GM12878 (cell line): Measurements from ENCODE around the gene NAA11. TPM values are rescaled to one million over a fixed set of nuclear protein-coding genes. Genes with fewer than 3 reads are reported as not detected.
A peak's percentile ranks its signal among the peaks of the same experiment; 100 is the strongest.

ENCODE experiments used
- CHD4 ChIP-seq: fragments of 200-600 bp; sonication (generic); IDR thresholded peaks from 2 replicates; pipeline ENCODE4 v1.6.1; 2016; ENCODE audit warnings: mild to moderate bottlenecking
- IKZF2 ChIP-seq, 2 experiments: fragments of 450-650 bp; IDR thresholded peaks; 2 replicates each; pipeline ENCODE4 v1.6.1; 2017; ENCODE audit warnings: mild to moderate bottlenecking in 2 of 2, moderate library complexity in 2 of 2
- IRF4 ChIP-seq: IDR thresholded peaks from 2 replicates; pipeline ENCODE4 v1.6.1; 2011; ENCODE audit warnings: low read depth, low read length
- MYC ChIP-seq: IDR thresholded peaks from 2 replicates; pipeline ENCODE4 v1.6.1; 2011; ENCODE audit warnings: mild to moderate bottlenecking, low read length, moderate library complexity, inconsistent platforms; ENCODE audit not compliant: insufficient read depth, insufficient replicate concordance, insufficient read length, severe bottlenecking
- POLR2AphosphoS2 ChIP-seq: IDR thresholded peaks from 2 replicates; pipeline ENCODE4 v1.6.1; 2011; ENCODE audit warnings: low read depth, mild to moderate bottlenecking, low read length, improper control_type of control experiment, moderate library complexity
- RBBP5 ChIP-seq: fragments of 200-600 bp; sonication (generic); conservative IDR thresholded peaks from 2 replicates; pipeline ENCODE4 v1.6.1; 2016
- SMC3 ChIP-seq: IDR thresholded peaks from 2 replicates; pipeline ENCODE4 v1.6.1; 2011; ENCODE audit warnings: low read length, improper control_type of control experiment, borderline replicate concordance
- SUZ12 ChIP-seq: fragments of 200-600 bp; sonication (generic); IDR thresholded peaks from one replicate; pipeline ENCODE4 v1.6.1; 2018; ENCODE audit warnings: antibody characterized with exemption, mild to moderate bottlenecking; ENCODE audit not compliant: unreplicated experiment
- USF2 ChIP-seq: IDR thresholded peaks from 2 replicates; pipeline ENCODE4 v1.6.1; 2011; ENCODE audit warnings: low read depth, low read length, improper control_type of control experiment, borderline replicate concordance
- ZNF217 ChIP-seq: fragments of 450-650 bp; IDR thresholded peaks from 2 replicates; pipeline ENCODE4 v1.6.1; 2017; ENCODE audit warnings: antibody characterized with exemption, mild to moderate bottlenecking
- polyA plus RNA-seq, 11 experiments: library from polyadenylated mRNA; depleted of rRNA in 4 of 11; unstranded in 6 of 11; stranded (reverse) in 5 of 11; fragments of >200 nt; fragmentation: Nextera tagmentation in 4 of 11; fragmentation: Illumina TruSeq in 1 of 11; extraction: Ambion mirVana in 4 of 11; extraction: Trizol in 1 of 11; gene quantifications; 1 replicate in 1 of 11; 2 replicates in 10 of 11; pipeline versions ENCODE4 v1.2.1 to v1.2.3, GENCODE V29; 2011 to 2016; ENCODE audit warnings: inconsistent platforms in 2 of 11, missing spikeins in 2 of 11, low read depth in 1 of 11
- total RNA-seq, 4 experiments: library from RNA; depleted of rRNA in 3 of 4; stranded (reverse); fragments of >200 nt in 3 of 4; fragmentation: Illumina TruSeq in 1 of 4; extraction: Trizol in 1 of 4; gene quantifications; 2 replicates each; pipeline versions ENCODE4 v1.2.1 to v1.2.3, GENCODE V29; 2013 to 2021
- TF ChIP-seq, protein P1 (sequence below): IDR thresholded peaks from 2 replicates; pipeline ENCODE4 v1.6.1; 2011; ENCODE audit warnings: borderline replicate concordance, low read depth, mild to moderate bottlenecking, moderate library complexity, mixed read lengths, low read length; ENCODE audit not compliant: insufficient read depth; ENCODE audit errors: extremely low read length
- TF ChIP-seq, protein P2 (sequence below): fragments of 150-350 bp; IDR thresholded peaks from 2 replicates; pipeline ENCODE4 v1.6.1; 2016; ENCODE audit warnings: low read depth, low read length
- TF ChIP-seq, protein P3 (sequence below): fragments of 450-650 bp; formaldehyde crosslinking; IDR thresholded peaks from 2 replicates; pipeline ENCODE4 v1.5.0; 2022; ENCODE audit warnings: mild to moderate bottlenecking, missing genetic modification characterization

Gene NAA11
- total and polyA plus RNA-seq, 10 of the 15 experiments (the other 5 are each of a cell fraction or from before 2014, with no cell fraction given) = 0.12 to 0.16 TPM; not detected in 8

- TF ChIP-seq, protein P1, sequence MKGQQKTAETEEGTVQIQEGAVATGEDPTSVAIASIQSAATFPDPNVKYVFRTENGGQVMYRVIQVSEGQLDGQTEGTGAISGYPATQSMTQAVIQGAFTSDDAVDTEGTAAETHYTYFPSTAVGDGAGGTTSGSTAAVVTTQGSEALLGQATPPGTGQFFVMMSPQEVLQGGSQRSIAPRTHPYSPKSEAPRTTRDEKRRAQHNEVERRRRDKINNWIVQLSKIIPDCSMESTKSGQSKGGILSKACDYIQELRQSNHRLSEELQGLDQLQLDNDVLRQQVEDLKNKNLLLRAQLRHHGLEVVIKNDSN = no peak
- no peak for TF ChIP-seq SUZ12
- no peak for TF ChIP-seq MYC
- no peak for TF ChIP-seq CHD4
- TF ChIP-seq RBBP5 = no peak
- TF ChIP-seq IKZF2 (IDR thresholded peaks at IDR 0.05) = peak; percentile 31 to 41; a peak in 2 of 4 replicates
- TF ChIP-seq, protein P2, sequence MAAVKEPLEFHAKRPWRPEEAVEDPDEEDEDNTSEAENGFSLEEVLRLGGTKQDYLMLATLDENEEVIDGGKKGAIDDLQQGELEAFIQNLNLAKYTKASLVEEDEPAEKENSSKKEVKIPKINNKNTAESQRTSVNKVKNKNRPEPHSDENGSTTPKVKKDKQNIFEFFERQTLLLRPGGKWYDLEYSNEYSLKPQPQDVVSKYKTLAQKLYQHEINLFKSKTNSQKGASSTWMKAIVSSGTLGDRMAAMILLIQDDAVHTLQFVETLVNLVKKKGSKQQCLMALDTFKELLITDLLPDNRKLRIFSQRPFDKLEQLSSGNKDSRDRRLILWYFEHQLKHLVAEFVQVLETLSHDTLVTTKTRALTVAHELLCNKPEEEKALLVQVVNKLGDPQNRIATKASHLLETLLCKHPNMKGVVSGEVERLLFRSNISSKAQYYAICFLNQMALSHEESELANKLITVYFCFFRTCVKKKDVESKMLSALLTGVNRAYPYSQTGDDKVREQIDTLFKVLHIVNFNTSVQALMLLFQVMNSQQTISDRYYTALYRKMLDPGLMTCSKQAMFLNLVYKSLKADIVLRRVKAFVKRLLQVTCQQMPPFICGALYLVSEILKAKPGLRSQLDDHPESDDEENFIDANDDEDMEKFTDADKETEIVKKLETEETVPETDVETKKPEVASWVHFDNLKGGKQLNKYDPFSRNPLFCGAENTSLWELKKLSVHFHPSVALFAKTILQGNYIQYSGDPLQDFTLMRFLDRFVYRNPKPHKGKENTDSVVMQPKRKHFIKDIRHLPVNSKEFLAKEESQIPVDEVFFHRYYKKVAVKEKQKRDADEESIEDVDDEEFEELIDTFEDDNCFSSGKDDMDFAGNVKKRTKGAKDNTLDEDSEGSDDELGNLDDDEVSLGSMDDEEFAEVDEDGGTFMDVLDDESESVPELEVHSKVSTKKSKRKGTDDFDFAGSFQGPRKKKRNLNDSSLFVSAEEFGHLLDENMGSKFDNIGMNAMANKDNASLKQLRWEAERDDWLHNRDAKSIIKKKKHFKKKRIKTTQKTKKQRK = no peak
- no peak for TF ChIP-seq POLR2AphosphoS2
- 0 out of 2 replicates have a peak, but pooled peaks have one; percentile 50 for TF ChIP-seq ZNF217
- TF ChIP-seq USF2 = no peak
- TF ChIP-seq SMC3 = no peak
- TF ChIP-seq, protein P3, sequence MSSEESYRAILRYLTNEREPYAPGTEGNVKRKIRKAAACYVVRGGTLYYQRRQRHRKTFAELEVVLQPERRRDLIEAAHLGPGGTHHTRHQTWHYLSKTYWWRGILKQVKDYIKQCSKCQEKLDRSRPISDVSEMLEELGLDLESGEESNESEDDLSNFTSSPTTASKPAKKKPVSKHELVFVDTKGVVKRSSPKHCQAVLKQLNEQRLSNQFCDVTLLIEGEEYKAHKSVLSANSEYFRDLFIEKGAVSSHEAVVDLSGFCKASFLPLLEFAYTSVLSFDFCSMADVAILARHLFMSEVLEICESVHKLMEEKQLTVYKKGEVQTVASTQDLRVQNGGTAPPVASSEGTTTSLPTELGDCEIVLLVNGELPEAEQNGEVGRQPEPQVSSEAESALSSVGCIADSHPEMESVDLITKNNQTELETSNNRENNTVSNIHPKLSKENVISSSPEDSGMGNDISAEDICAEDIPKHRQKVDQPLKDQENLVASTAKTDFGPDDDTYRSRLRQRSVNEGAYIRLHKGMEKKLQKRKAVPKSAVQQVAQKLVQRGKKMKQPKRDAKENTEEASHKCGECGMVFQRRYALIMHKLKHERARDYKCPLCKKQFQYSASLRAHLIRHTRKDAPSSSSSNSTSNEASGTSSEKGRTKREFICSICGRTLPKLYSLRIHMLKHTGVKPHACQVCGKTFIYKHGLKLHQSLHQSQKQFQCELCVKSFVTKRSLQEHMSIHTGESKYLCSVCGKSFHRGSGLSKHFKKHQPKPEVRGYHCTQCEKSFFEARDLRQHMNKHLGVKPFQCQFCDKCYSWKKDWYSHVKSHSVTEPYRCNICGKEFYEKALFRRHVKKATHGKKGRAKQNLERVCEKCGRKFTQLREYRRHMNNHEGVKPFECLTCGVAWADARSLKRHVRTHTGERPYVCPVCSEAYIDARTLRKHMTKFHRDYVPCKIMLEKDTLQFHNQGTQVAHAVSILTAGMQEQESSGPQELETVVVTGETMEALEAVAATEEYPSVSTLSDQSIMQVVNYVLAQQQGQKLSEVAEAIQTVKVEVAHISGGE (CRISPR knock-in tag) = no peak
- TF ChIP-seq IRF4 = no peak
Observed at GRCh38 chr4:79292008-79292407, 33.9 kb downstream of the NAA11 start (continued).
